ENCODE measurements around the gene TSC22D3.

The TSC22D3 gene

GRCh38 chrX:107729558-107730297 is 45.9 kb downstream of the TSC22D3 start:
- DNase-seq, result no peak

- DNase-seq, result no peak
These were observed 47.1 kb downstream of the TSC22D3 start for GRCh38 chrX:107728371-107729099.

- no peak for DNase-seq
These were observed 48.6 kb downstream of the TSC22D3 start for GRCh38 chrX:107726816-107727534.

GRCh38 chrX:107725761-107726555 is 49.6 kb downstream of the TSC22D3 start:
- DNase-seq, result no peak

GRCh38 chrX:107724653-107725052 is 50.9 kb downstream of the TSC22D3 start:
- no peak for DNase-seq

GRCh38 chrX:107723511-107723910 is 52.1 kb downstream of the TSC22D3 start:
- DNase-seq, result no peak

- DNase-seq, result no peak
These were observed 53.5 kb downstream of the TSC22D3 start for GRCh38 chrX:107721966-107722707.

- no peak for DNase-seq
These were observed 54.3 kb downstream of the TSC22D3 start for GRCh38 chrX:107721318-107721717.

GRCh38 chrX:107718156-107718621 is 57.4 kb downstream of the TSC22D3 start:
- DNase-seq, result peak; percentile 74

GRCh38 chrX:107716816-107717700 is 58.5 kb downstream of the TSC22D3 start:
- peak; percentile 82 for DNase-seq

GRCh38 chrX:107716118-107716684 is 59.4 kb downstream of the TSC22D3 start:
- no peak for DNase-seq

GRCh38 chrX:107715331-107716117 is 60.1 kb downstream of the TSC22D3 start:
- DNase-seq, result no peak

- DNase-seq, result no peak
These were observed 61.2 kb downstream of the TSC22D3 start for GRCh38 chrX:107714206-107714891.

- DNase-seq, result no peak
These were observed 61.9 kb downstream of the TSC22D3 start for GRCh38 chrX:107713543-107714205.

GRCh38 chrX:107713203-107713542 is 62.4 kb downstream of the TSC22D3 start:
- DNase-seq, result no peak

GRCh38 chrX:107712231-107713202 is 63.1 kb downstream of the TSC22D3 start:
- no peak for DNase-seq

- DNase-seq, result no peak
These were observed 63.9 kb downstream of the TSC22D3 start for GRCh38 chrX:107711521-107712181.
